Nephron (organoid): ENCODE results near the gene KCND1.

ENCODE experiments used
- H3K27ac Mint-ChIP-seq, 3 experiments: 2 replicates each; pipeline ENCODE4 v1.8.0; 2020; ENCODE audit warnings: mixed read lengths in 3 of 3, mild to moderate bottlenecking in 2 of 3, moderate library complexity in 1 of 3
- H3K27me3 Mint-ChIP-seq: 2 replicates; pipeline ENCODE4 v1.8.0; 2021; ENCODE audit warnings: low read depth, mild to moderate bottlenecking, moderate library complexity, mixed read lengths
- H3K36me3 Mint-ChIP-seq: 2 replicates; pipeline ENCODE4 v1.8.0; 2020; ENCODE audit warnings: low read depth, mixed read lengths
- H3K4me1 Mint-ChIP-seq: 2 replicates; pipeline ENCODE4 v1.8.0; 2020; ENCODE audit warnings: mixed read lengths
- H3K4me3 Mint-ChIP-seq, 3 experiments: 2 replicates each; pipeline ENCODE4 v1.8.0; 2020; ENCODE audit warnings: mild to moderate bottlenecking in 3 of 3, mixed read lengths in 3 of 3, moderate library complexity in 2 of 3
- H3K9me3 Mint-ChIP-seq: 2 replicates; pipeline ENCODE4 v1.8.0; 2020; ENCODE audit warnings: mixed read lengths
- TF ChIP-seq, protein P1 (sequence below), 3 experiments: fragments of 200-600 bp; sonication (generic); IDR thresholded peaks; one replicate each; pipeline ENCODE4 v1.5.0; 2021; ENCODE audit warnings: antibody characterized with exemption in 3 of 3; ENCODE audit not compliant: unreplicated experiment in 3 of 3

The KCND1 gene

DNA sequence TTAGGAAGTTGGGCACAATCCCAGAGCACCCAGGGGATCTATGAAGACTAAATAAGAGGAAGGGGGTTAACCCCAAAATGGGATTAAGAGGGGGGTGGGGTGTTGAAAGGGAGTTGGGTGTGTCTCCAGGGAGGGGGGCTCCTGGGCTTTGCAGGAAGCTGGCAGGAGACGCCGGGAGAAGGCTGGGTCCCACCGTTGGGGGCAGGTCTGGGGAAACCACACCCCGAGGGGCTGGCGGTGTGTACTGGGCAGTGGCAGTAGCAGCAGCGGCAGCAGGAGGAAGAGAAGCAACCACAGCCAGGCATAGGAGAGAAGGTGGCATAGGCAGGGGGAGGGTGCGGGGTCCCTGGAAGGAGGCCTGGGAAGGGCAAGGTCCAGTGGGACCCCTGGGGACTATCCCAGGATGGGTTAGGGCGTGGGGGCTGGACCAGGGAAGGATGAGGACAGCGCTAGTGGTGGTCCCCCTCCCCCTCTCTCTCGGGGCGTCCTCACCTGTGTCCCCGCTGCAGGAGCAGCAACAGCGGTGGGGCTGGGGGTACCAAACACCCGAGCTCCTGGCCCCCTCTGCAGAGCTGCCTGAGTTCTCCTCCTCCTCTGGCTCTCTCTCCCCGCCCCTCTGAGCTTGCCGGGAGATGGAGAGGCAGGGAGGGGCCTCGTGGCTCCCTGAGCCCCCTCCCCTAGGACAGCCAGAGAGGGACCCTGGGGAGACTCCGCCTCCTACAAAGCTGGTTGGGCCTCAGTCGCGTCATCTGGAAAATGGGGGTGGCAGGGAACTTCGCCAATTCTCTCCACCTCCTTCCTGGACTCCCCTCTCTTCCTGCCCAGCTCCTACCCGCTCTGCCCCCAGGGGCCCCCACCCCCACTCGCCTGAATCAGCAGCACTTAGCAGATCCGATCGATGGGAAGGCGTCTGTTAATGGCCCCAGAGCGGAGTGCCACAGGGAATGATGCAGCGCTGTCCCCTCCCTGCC is at the start of gene KCND1:
TSS of gene KCND1 (minus strand) at position 596 of the 971 bp plus-strand sequence. CDS start 1,573 bp downstream, outside the sequence.
- H3K4me1 Mint-ChIP-seq, result peaks cover 6% of the 10 kb centered on the region
- peaks cover 19% of the 10 kb centered on the region for H3K9me3 Mint-ChIP-seq
- peaks cover 14% of the 10 kb centered on the region for H3K36me3 Mint-ChIP-seq
- H3K27me3 Mint-ChIP-seq, result no peaks in the 10 kb centered on the region
- H3K4me3 Mint-ChIP-seq, result peak within 1 kb of the TSS; percentile 68 to 83 (median 78)
- H3K27ac Mint-ChIP-seq, result peak within 1 kb of the TSS in 2 of 3 experiments; percentile 26 to 35
- TF ChIP-seq, protein P1, sequence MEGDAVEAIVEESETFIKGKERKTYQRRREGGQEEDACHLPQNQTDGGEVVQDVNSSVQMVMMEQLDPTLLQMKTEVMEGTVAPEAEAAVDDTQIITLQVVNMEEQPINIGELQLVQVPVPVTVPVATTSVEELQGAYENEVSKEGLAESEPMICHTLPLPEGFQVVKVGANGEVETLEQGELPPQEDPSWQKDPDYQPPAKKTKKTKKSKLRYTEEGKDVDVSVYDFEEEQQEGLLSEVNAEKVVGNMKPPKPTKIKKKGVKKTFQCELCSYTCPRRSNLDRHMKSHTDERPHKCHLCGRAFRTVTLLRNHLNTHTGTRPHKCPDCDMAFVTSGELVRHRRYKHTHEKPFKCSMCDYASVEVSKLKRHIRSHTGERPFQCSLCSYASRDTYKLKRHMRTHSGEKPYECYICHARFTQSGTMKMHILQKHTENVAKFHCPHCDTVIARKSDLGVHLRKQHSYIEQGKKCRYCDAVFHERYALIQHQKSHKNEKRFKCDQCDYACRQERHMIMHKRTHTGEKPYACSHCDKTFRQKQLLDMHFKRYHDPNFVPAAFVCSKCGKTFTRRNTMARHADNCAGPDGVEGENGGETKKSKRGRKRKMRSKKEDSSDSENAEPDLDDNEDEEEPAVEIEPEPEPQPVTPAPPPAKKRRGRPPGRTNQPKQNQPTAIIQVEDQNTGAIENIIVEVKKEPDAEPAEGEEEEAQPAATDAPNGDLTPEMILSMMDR (IDR thresholded peaks at IDR 0.05; ENCODE audit: unreplicated experiment in 3 of 3), result no peak

DNA sequence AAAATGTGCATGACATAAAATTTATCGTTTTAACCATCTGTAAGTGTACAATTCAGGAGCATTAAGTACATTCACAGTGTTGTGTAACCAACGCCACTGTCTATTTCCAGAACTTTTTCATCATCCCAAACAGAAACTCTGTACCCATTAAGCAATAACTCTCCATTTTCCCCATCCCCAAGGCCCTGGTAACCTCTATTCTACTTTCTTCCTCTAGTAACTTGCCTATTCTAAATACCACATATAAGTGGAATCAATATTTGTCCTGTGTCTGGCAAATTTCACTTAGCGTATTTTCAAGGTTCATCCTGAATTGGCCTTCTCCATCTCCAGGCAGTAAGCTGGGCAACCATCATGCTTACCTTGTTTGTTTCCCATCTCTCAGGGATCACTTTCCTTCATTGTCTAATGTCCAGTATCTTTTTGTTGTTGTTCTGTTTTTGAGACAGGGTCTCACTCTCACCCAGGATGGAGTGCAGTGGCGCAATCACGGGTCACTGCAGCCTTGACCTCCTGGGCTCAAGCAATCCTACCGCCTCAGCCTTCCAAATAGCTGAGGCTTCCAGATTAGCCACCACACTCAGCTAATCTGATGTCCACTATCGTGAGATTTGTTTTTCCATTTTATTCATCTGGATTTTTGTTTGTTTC is 48.1 kb upstream of the KCND1 start:
- Mint-ChIP-seq H3K4me3 (no peak overlapping the region), H3K27ac (no peak overlapping the region), H3K9me3 (peaks cover 6% of the 10 kb centered on the region), H3K4me1 (no peaks in the 10 kb centered on the region), H3K36me3 (peaks cover 6% of the 10 kb centered on the region), H3K27me3 (no peaks in the 10 kb centered on the region)
- TF ChIP-seq, protein P1 (IDR thresholded peaks at IDR 0.05; ENCODE audit: unreplicated experiment in 3 of 3), result no peak

DNA sequence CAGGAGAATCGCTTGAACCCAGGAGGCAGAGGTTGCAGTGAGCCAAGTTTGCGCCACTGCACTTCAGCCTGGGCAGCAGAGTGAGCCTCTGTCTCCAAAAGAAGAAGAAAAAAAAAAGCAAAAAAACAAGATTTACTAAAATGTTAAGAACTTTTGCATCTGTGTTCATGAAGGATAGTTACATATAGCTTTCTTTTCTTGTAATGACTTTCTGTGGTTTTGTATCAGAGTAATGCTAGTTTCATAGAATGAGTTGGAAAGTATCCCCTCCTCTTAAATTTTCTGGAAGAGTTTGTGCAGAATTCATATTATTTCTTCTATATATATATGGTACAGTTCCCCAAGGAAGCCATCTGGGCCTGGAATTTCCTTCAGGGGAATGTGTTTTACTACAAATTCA is 47.4 kb upstream of the KCND1 start:
- Mint-ChIP-seq H3K27me3 (no peaks in the 10 kb centered on the region), H3K4me3 (no peak overlapping the region), H3K36me3 (no peaks in the 10 kb centered on the region), H3K4me1 (no peaks in the 10 kb centered on the region), H3K9me3 (no peaks in the 10 kb centered on the region), H3K27ac (no peak overlapping the region)
- TF ChIP-seq, protein P1 (IDR thresholded peaks at IDR 0.05; ENCODE audit: unreplicated experiment in 3 of 3), result no peak

DNA sequence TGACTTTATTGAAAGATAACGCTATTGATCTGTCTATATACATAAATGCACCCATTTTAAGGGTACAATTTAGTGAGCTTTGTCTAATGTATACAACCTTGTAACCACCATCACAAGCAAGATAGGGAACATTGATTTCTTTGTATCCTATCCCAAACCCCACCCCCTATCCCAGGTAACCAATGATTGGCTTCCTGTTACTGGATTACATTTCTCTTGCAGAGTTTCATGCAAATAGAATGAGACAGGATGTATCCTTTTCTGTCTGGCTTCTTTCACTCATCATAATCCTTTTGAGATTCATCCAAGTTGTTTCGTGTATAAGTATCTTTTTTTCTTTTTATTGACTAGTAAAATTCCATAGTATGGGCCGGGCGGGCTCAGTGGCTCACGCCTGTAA is 32.1 kb upstream of the KCND1 start:
- Mint-ChIP-seq H3K27ac (peak overlapping the region; percentile 58 to 86 (median 70)), H3K36me3 (peaks cover 20% of the 10 kb centered on the region), H3K9me3 (peaks cover 17% of the 10 kb centered on the region), H3K27me3 (no peaks in the 10 kb centered on the region), H3K4me3 (peak overlapping the region; percentile 61 to 77 (median 70)), H3K4me1 (peaks cover 7% of the 10 kb centered on the region)
- TF ChIP-seq, protein P1 (IDR thresholded peaks at IDR 0.05; ENCODE audit: unreplicated experiment in 3 of 3), result no peak

DNA sequence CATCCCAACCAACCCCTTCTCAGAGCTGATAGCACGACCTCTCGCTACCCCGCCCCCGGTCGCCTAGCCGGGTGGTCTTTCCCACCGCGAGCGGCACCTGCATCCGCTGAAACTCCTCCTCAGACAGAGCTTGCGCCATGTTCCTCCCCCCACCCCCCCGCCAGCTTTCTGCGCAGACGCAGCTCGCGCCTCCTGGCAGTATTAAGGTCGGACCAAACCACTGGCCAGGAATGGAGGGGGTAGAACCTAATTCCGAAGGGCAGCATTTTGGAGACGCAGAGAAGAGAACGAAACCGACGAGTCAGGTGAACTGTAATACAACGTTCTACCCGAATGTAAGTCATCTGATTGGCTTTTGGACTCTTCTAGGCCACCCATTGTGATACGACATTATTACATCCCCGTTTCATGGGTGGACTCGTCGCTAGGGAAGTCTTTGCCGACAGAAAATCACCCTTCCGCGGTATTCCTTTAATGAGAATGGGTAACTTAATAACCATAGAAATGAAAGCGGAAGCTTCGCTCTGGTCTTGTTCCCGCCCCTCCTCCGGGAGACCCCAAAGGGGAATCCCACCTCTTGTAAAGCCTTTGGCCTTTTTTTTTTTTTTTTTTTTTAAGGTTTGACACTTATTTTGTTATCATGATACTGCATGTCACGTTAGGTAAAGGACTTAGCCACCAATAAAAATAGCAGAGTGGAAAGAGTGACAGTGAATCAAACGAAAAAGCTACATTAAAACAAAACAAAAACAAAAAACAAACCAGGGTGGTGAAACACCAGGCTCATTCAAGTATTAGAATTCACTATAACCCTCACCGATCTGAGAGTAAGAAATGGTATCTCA is 30.7 kb upstream of the KCND1 start, which contains the start of gene GRIPAP1:
TSS of gene GRIPAP1 (minus strand) at position 174 of the 845 bp plus-strand sequence. CDS start at position 139, 35 bp downstream.
- peaks cover 32% of the 10 kb centered on the region for H3K36me3 Mint-ChIP-seq
- peak within 1 kb of the TSS; percentile 98 to 100 (median 99) for H3K27ac Mint-ChIP-seq

More for the DNA sequence above, 30.7 kb upstream of the KCND1 start, which contains the start of gene GRIPAP1:
- H3K4me3 Mint-ChIP-seq, result peak within 1 kb of the TSS; percentile 98
- TF ChIP-seq, protein P1 (IDR thresholded peaks at IDR 0.05; ENCODE audit: unreplicated experiment in 3 of 3), result no peak
- H3K27me3 Mint-ChIP-seq, result no peaks in the 10 kb centered on the region
- H3K4me1 Mint-ChIP-seq, result peaks cover 7% of the 10 kb centered on the region
- H3K9me3 Mint-ChIP-seq, result peaks cover 23% of the 10 kb centered on the region
